Calu3 (cell line): ENCODE results near the gene COPRS. TPM values are rescaled to one million over a fixed set of nuclear protein-coding genes. Genes with fewer than 3 reads are reported as not detected.

Experiments
- BruUV-seq: library from RNA; stranded (reverse); fragments of 400-500 nt; replicated peaks from 2 replicates; lab custom pipeline; 2021; lab: Mats Ljungman, UMichigan
- CTCF ChIA-PET: fragments of 300-600 bp; sonication (Branson Sonifier 250); formaldehyde crosslinking; loops from one replicate; lab custom pipeline; 2022; ENCODE audit warnings: antibody characterized with exemption; lab: Charles Lee
- DNase-seq: peaks from one replicate; pipeline ENCODE4 v3.0.0; 2022
- H3K27ac Mint-ChIP-seq: one replicate; pipeline ENCODE4 v1.8.0; 2022; ENCODE audit warnings: mixed read lengths; ENCODE audit not compliant: unreplicated experiment
- H3K27me3 Mint-ChIP-seq: one replicate; pipeline ENCODE4 v1.8.0; 2022; ENCODE audit warnings: mixed read lengths; ENCODE audit not compliant: unreplicated experiment
- H3K36me3 Mint-ChIP-seq: one replicate; pipeline ENCODE4 v1.8.0; 2022; ENCODE audit warnings: mild to moderate bottlenecking, moderate library complexity, mixed read lengths; ENCODE audit not compliant: insufficient read depth, unreplicated experiment
- H3K4me1 Mint-ChIP-seq: one replicate; pipeline ENCODE4 v1.8.0; 2022; ENCODE audit warnings: mild to moderate bottlenecking, low read depth, mixed read lengths; ENCODE audit not compliant: unreplicated experiment
- H3K4me3 Mint-ChIP-seq: one replicate; pipeline ENCODE4 v1.8.0; 2022; ENCODE audit warnings: mild to moderate bottlenecking, low read depth, moderate library complexity, mixed read lengths; ENCODE audit not compliant: unreplicated experiment
- H3K9me3 Mint-ChIP-seq: one replicate; pipeline ENCODE4 v1.8.0; 2022; ENCODE audit warnings: low read depth, mixed read lengths; ENCODE audit not compliant: unreplicated experiment
- intact Hi-C: fragments of 100-400 bp; cut with micrococcal nuclease; formaldehyde crosslinking; loops from one replicate; pipeline ENCODE4 v1.10.0; 2022; ENCODE audit not compliant: unreplicated experiment
- total RNA-seq: library from RNA; stranded (reverse); gene quantifications from 2 replicates; pipeline ENCODE4 v1.2.3, GENCODE V29; 2022
- TF ChIP-seq, protein P1 (sequence below): fragments of 200-600 bp; IDR thresholded peaks from one replicate; pipeline ENCODE4 v1.8.0; 2022; ENCODE audit warnings: antibody characterized with exemption; ENCODE audit not compliant: unreplicated experiment

COPRS gene
- total RNA-seq, 1 experiment from 2014 or later, result 32.6 TPM

DNA sequence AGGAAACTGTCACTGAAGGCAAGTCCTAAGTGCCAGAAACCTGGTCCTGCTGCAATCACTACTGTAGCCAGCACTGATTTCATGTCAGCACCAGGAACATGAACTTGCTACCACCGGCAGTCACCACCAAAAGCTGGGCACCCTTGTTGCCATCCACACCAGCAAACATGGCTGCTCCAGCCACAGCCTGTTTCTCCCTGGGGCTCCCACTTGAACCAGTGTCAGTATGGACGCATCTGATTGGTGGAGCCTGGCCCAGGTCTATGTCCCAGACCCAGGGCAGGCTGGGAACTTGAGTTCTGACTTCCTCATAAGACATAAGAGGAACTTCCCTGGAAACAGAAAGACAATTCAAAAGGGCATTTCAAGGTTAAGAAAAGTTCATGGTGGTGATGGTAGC lies 56.5 kb downstream of the COPRS start:
- no peak overlapping the region for H3K27ac Mint-ChIP-seq
- no peak overlapping the region for H3K4me3 Mint-ChIP-seq
- intact Hi-C loops, result no loop called here
- DNase-seq, result no peak
- H3K27me3 Mint-ChIP-seq, result no peaks in the 10 kb centered on the region
- peaks cover 17% of the 10 kb centered on the region for H3K4me1 Mint-ChIP-seq
- BruUV-seq, result no TSS peak
- TF ChIP-seq, protein P1, sequence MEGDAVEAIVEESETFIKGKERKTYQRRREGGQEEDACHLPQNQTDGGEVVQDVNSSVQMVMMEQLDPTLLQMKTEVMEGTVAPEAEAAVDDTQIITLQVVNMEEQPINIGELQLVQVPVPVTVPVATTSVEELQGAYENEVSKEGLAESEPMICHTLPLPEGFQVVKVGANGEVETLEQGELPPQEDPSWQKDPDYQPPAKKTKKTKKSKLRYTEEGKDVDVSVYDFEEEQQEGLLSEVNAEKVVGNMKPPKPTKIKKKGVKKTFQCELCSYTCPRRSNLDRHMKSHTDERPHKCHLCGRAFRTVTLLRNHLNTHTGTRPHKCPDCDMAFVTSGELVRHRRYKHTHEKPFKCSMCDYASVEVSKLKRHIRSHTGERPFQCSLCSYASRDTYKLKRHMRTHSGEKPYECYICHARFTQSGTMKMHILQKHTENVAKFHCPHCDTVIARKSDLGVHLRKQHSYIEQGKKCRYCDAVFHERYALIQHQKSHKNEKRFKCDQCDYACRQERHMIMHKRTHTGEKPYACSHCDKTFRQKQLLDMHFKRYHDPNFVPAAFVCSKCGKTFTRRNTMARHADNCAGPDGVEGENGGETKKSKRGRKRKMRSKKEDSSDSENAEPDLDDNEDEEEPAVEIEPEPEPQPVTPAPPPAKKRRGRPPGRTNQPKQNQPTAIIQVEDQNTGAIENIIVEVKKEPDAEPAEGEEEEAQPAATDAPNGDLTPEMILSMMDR, result no peak
- no peaks in the 10 kb centered on the region for H3K9me3 Mint-ChIP-seq
- H3K36me3 Mint-ChIP-seq, result peaks cover 4% of the 10 kb centered on the region
- CTCF ChIA-PET, result no interaction called here

Other genes with a start within 250 kb of the COPRS start
- 72.2 and 73.5 TPM in 2 replicates for gene UTP6, start 42.5 kb upstream of the COPRS start, total RNA-seq
- 47.5 and 49.2 TPM in 2 replicates for gene SUZ12, start 77.8 kb upstream of the COPRS start, total RNA-seq
- 12.9 and 13.7 TPM in 2 replicates for gene LRRC37B, start 148.1 kb upstream of the COPRS start, total RNA-seq